ENCODE results near the gene VRK3. TPM values are rescaled to one million over a fixed set of nuclear protein-coding genes. Genes with fewer than 3 reads are reported as not detected.

The VRK3 gene
- polyA plus RNA-seq, 1 of the 3 experiments (the other 2 are of a cell fraction) = 30.3 TPM

GRCh38 chr19:49931293-49932040 is 93.7 kb downstream of the VRK3 start:
- Histone ChIP-seq H2AFZ (ENCODE audit: low read depth) (no peak overlapping the region), H3K36me3 (replicated peaks in 1 of 2; ENCODE audit: control insufficient read depth in 1 of 2, insufficient read depth in 2 of 2, low read length in 1 of 2) (peaks cover 3 to 24% of the 10 kb centered on the region in 2 experiments), H4K20me1 (ENCODE audit: insufficient read depth) (0 out of 2 replicates have a peak, but pooled peaks cover 10% of the 10 kb centered on the region), H3K9ac (no peak overlapping the region), H3K4me3 (ENCODE audit: low read depth in 2 of 2, low read length in 1 of 2) (no peak overlapping the region), H3K27ac (ENCODE audit: low read depth in 2 of 2, low read length in 1 of 2) (no peak overlapping the region), H3K27me3 (ENCODE audit: insufficient read depth) (no peaks in the 10 kb centered on the region), H3K79me2 (ENCODE audit: insufficient read depth) (peaks cover 29% of the 10 kb centered on the region), H3K4me2 (no peak overlapping the region), H3K9me3 (no peaks in the 10 kb centered on the region), H3F3A (replicated peaks; ENCODE audit: insufficient read depth) (peaks cover 18% of the 10 kb centered on the region), H3K4me1 (ENCODE audit: control insufficient read depth in 1 of 2, insufficient read depth in 2 of 2, low read depth in 1 of 2, low read length in 1 of 2) (peaks cover 7 to 10% of the 10 kb centered on the region in 2 experiments; a peak in 2 of 4 replicates), H3K9me2 (no peaks in the 10 kb centered on the region)
- 94% methylated on average over 7 of the region's 7 CpGs for WGBS (ENCODE audit: low lambda C conversion rate)
- ChIA-PET POLR2A (interaction anchor here (2.1 kb wide), 1 partner anchor 55 kb away, joined by 8 read pairs; the partner anchor contains the start of gene AKT1S1), CTCF (no interaction called here)
- TF ChIP-seq, protein P1, sequence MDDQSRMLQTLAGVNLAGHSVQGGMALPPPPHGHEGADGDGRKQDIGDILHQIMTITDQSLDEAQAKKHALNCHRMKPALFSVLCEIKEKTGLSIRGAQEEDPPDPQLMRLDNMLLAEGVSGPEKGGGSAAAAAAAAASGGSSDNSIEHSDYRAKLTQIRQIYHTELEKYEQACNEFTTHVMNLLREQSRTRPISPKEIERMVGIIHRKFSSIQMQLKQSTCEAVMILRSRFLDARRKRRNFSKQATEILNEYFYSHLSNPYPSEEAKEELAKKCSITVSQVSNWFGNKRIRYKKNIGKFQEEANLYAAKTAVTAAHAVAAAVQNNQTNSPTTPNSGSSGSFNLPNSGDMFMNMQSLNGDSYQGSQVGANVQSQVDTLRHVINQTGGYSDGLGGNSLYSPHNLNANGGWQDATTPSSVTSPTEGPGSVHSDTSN (IDR thresholded peaks at IDR 0.05) = no peak
- no peak for TF ChIP-seq EP300 (IDR thresholded peaks at IDR 0.05; ENCODE audit: borderline replicate concordance in 1 of 2, low read depth in 1 of 2, low read length in 1 of 2)
- TF ChIP-seq JUND (IDR thresholded peaks at IDR 0.05) = no peak
- no peak for TF ChIP-seq RFX5 (IDR thresholded peaks at IDR 0.05; ENCODE audit: low read length)
- TF ChIP-seq ZBTB33 (IDR thresholded peaks at IDR 0.05; ENCODE audit: borderline replicate concordance, low read depth) = no peak
- TF ChIP-seq GABPA (IDR thresholded peaks at IDR 0.05; ENCODE audit: low read depth) = no peak
- TF ChIP-seq SIN3A (IDR thresholded peaks at IDR 0.05; ENCODE audit: borderline replicate concordance, low read depth, low read length) = no peak
- TF ChIP-seq, protein P2, sequence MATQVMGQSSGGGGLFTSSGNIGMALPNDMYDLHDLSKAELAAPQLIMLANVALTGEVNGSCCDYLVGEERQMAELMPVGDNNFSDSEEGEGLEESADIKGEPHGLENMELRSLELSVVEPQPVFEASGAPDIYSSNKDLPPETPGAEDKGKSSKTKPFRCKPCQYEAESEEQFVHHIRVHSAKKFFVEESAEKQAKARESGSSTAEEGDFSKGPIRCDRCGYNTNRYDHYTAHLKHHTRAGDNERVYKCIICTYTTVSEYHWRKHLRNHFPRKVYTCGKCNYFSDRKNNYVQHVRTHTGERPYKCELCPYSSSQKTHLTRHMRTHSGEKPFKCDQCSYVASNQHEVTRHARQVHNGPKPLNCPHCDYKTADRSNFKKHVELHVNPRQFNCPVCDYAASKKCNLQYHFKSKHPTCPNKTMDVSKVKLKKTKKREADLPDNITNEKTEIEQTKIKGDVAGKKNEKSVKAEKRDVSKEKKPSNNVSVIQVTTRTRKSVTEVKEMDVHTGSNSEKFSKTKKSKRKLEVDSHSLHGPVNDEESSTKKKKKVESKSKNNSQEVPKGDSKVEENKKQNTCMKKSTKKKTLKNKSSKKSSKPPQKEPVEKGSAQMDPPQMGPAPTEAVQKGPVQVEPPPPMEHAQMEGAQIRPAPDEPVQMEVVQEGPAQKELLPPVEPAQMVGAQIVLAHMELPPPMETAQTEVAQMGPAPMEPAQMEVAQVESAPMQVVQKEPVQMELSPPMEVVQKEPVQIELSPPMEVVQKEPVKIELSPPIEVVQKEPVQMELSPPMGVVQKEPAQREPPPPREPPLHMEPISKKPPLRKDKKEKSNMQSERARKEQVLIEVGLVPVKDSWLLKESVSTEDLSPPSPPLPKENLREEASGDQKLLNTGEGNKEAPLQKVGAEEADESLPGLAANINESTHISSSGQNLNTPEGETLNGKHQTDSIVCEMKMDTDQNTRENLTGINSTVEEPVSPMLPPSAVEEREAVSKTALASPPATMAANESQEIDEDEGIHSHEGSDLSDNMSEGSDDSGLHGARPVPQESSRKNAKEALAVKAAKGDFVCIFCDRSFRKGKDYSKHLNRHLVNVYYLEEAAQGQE (IDR thresholded peaks at IDR 0.05; ENCODE audit: low read depth, low read length) = no peak
- TF ChIP-seq RXRA (IDR thresholded peaks at IDR 0.05; ENCODE audit: borderline replicate concordance, low read depth) = no peak
- TF ChIP-seq ELF1 (IDR thresholded peaks at IDR 0.05) = no peak
- no peak for TF ChIP-seq USF1 (IDR thresholded peaks at IDR 0.05; ENCODE audit: borderline replicate concordance, low read depth)
- no peak for TF ChIP-seq NRF1 (IDR thresholded peaks at IDR 0.05; ENCODE audit: low read depth, low read length)
- no peak for TF ChIP-seq MXI1 (IDR thresholded peaks at IDR 0.05; ENCODE audit: low read depth, low read length)
- no peak for DNase-seq

All from SK-N-SH (cell line).